Endodermal cell (in vitro differentiated cells): ENCODE data around the gene CCDC97. TPM values are rescaled to one million over a fixed set of nuclear protein-coding genes. Genes with fewer than 3 reads are reported as not detected.

Experiments
- DNase-seq: peaks from one replicate; pipeline ENCODE4 v3.0.0-alpha.2; 2017
- H3K27ac ChIP-seq: 2 replicates; pipeline ENCODE4 v1.5.1; 2013; ENCODE audit warnings: mild to moderate bottlenecking, low read depth, low read length, moderate library complexity
- H3K27me3 ChIP-seq: 2 replicates; pipeline ENCODE4 v1.6.1; 2013; ENCODE audit warnings: mild to moderate bottlenecking, low read length, moderate library complexity; ENCODE audit not compliant: insufficient read depth, control insufficient read depth, poor library complexity, severe bottlenecking
- H3K36me3 ChIP-seq: 2 replicates; pipeline ENCODE4 v1.7.0; 2013; ENCODE audit warnings: mild to moderate bottlenecking, low read length, moderate library complexity; ENCODE audit not compliant: control insufficient read depth, insufficient read depth
- H3K4me1 ChIP-seq: one replicate; pipeline ENCODE4 v1.7.0; 2013; ENCODE audit warnings: low read length; ENCODE audit not compliant: control insufficient read depth, insufficient read depth
- H3K4me3 ChIP-seq: 2 replicates; pipeline ENCODE4 v1.5.1; 2013; ENCODE audit warnings: mild to moderate bottlenecking, low read length, moderate library complexity
- H3K9ac ChIP-seq: 2 replicates; pipeline ENCODE4 v1.6.1; 2013; ENCODE audit warnings: mild to moderate bottlenecking, low read length, moderate library complexity; ENCODE audit not compliant: poor library complexity, severe bottlenecking; ENCODE audit errors: extremely low read depth
- H3K9me3 ChIP-seq: 2 replicates; pipeline ENCODE4 v1.6.1; 2013; ENCODE audit warnings: mild to moderate bottlenecking, low read length, moderate library complexity; ENCODE audit not compliant: control insufficient read depth
- H3K27ac Mint-ChIP-seq: 2 replicates; pipeline ENCODE4 v1.8.0; 2020; ENCODE audit warnings: mixed read lengths
- H3K27me3 Mint-ChIP-seq: 2 replicates; pipeline ENCODE4 v1.8.0; 2021; ENCODE audit warnings: mild to moderate bottlenecking, mixed read lengths; ENCODE audit not compliant: insufficient read depth
- H3K36me3 Mint-ChIP-seq: 2 replicates; pipeline ENCODE4 v1.8.0; 2020; ENCODE audit warnings: low read depth, mixed read lengths
- H3K4me1 Mint-ChIP-seq: 2 replicates; pipeline ENCODE4 v1.8.0; 2020; ENCODE audit warnings: mixed read lengths
- H3K4me3 Mint-ChIP-seq: 2 replicates; pipeline ENCODE4 v1.8.0; 2020; ENCODE audit warnings: mild to moderate bottlenecking, moderate library complexity, mixed read lengths
- H3K9me3 Mint-ChIP-seq: 2 replicates; pipeline ENCODE4 v1.8.0; 2020; ENCODE audit warnings: mild to moderate bottlenecking, mixed read lengths
- CTCF ChIP-seq: fragments of 200-600 bp; sonication (generic); conservative IDR thresholded peaks from 2 replicates; pipeline ENCODE4 v1.5.0; 2021; ENCODE audit warnings: antibody characterized with exemption, mild to moderate bottlenecking
- WGBS, 2 experiments: methylation state at CpG; one replicate each; pipeline versions ENCODE4 v1.1.5 to v1.1.7; 2013; ENCODE audit warnings: missing lambda C conversion rate in 2 of 2, mixed read lengths in 1 of 2; ENCODE audit not compliant: insufficient coverage in 1 of 2, insufficient read length in 1 of 2; 5-methylcytosine and 5-hydroxymethylcytosine counted together
- total RNA-seq, 2 donors: library from RNA; stranded (reverse); fragmentation: NEBNext Ultra II Directional in 1 of 2; extraction: Animal tissue kit (Norgen Biotek cat#: 25700) in 1 of 2; gene quantifications; 2 replicates in 1 of 2; 3 replicates in 1 of 2; pipeline ENCODE4 v1.2.1, GENCODE V29; 2021

The CCDC97 gene
- total RNA-seq, 2 donors from 2014 or later = 38.4 to 44.6 TPM

GRCh38 chr19:41363753-41364523, 54.0 kb downstream of the CCDC97 start, which contains the start of gene B9D2:
TSS of gene B9D2 (minus strand) at chr19:41364149. CDS start at chr19:41363519, 630 bp downstream.
- Histone ChIP-seq H3K4me3 (peak within 1 kb of the TSS; percentile 90), H3K36me3 (no peaks in the 10 kb centered on the region), H3K9me3 (no peaks in the 10 kb centered on the region), H3K4me1 (no peaks in the 10 kb centered on the region), H3K9ac (peak within 1 kb of the TSS; percentile 96), H3K27me3 (no peaks in the 10 kb centered on the region), H3K27ac (peak within 1 kb of the TSS; percentile 98)
- Mint-ChIP-seq H3K4me3 (peak within 1 kb of the TSS; percentile 74), H3K9me3 (no peaks in the 10 kb centered on the region), H3K27me3 (no peaks in the 10 kb centered on the region), H3K4me1 (no peaks in the 10 kb centered on the region), H3K36me3 (peaks cover 5% of the 10 kb centered on the region), H3K27ac (peak within 1 kb of the TSS; percentile 98)
- no peak for TF ChIP-seq CTCF
- DNase-seq = peak; percentile 99
- 0% methylated on average over 34 to 56 of the region's 56 CpGs for whole genome bisulfite sequencing, 2 experiments

GRCh38 chr19:41364524-41365391, 54.8 kb downstream of the CCDC97 start:
- peak overlapping the region; percentile 98 for H3K27ac Mint-ChIP-seq
- peak overlapping the region; percentile 90 for H3K4me3 ChIP-seq
- peak overlapping the region; percentile 74 for H3K4me3 Mint-ChIP-seq
- H3K9me3 Mint-ChIP-seq = no peaks in the 10 kb centered on the region
- WGBS, 2 experiments = 81 to 90% methylated on average over 11 to 14 of the region's 14 CpGs
- H3K4me1 Mint-ChIP-seq = no peaks in the 10 kb centered on the region
- H3K9ac ChIP-seq = peak overlapping the region; percentile 96
- no peak for TF ChIP-seq CTCF
- peaks cover 6% of the 10 kb centered on the region for H3K36me3 Mint-ChIP-seq
- DNase-seq = no peak
- H3K27me3 Mint-ChIP-seq = no peaks in the 10 kb centered on the region
- H3K9me3 ChIP-seq = no peaks in the 10 kb centered on the region
- no peaks in the 10 kb centered on the region for H3K4me1 ChIP-seq
- H3K27ac ChIP-seq = peak overlapping the region; percentile 98
- H3K36me3 ChIP-seq = no peaks in the 10 kb centered on the region
- H3K27me3 ChIP-seq = no peaks in the 10 kb centered on the region

- no peaks in the 10 kb centered on the region for H3K4me1 ChIP-seq
- H3K27me3 Mint-ChIP-seq = no peaks in the 10 kb centered on the region
- H3K4me3 Mint-ChIP-seq = no peak overlapping the region
- no peak overlapping the region for H3K9ac ChIP-seq
- H3K36me3 ChIP-seq = no peaks in the 10 kb centered on the region
- no peak overlapping the region for H3K4me3 ChIP-seq
- peaks cover 7% of the 10 kb centered on the region for H3K36me3 Mint-ChIP-seq
- H3K4me1 Mint-ChIP-seq = no peaks in the 10 kb centered on the region
- peak; percentile 58 for DNase-seq
- peak overlapping the region; percentile 20 for H3K27ac Mint-ChIP-seq
- H3K27ac ChIP-seq = no peak overlapping the region
- no peaks in the 10 kb centered on the region for H3K9me3 ChIP-seq
- no peaks in the 10 kb centered on the region for H3K9me3 Mint-ChIP-seq
- no peaks in the 10 kb centered on the region for H3K27me3 ChIP-seq
- 88 to 91% methylated on average over 1 of the region's 1 CpG for WGBS, 2 experiments
- peak; percentile 68 for TF ChIP-seq CTCF
Measured at GRCh38 chr19:41366089-41366488, 56.1 kb downstream of the CCDC97 start.
